GM12865 (cell line): ENCODE results near the gene KRTAP9-1.
"Not testable (repeated sequence)": the region's sequence is repeated elsewhere in the genome, so short reads cannot be mapped to it uniquely, and the experiment has no call there.

Source experiments
- DNase-seq: peaks from one replicate; pipeline ENCODE4 v3.0.0; 2010; ENCODE audit warnings: low read depth
- H3K4me3 ChIP-seq: 2 replicates; pipeline ENCODE4 v1.5.1; 2011; ENCODE audit warnings: mild to moderate bottlenecking, low read depth, low read length, control low read depth
- TF ChIP-seq, protein P1 (sequence below): IDR thresholded peaks from 2 replicates; pipeline ENCODE4 v1.5.1; 2011; ENCODE audit warnings: low read length, control low read depth, low read depth, inconsistent platforms; ENCODE audit not compliant: insufficient read depth; ENCODE audit errors: missing control alignments

The KRTAP9-1 gene

DNA sequence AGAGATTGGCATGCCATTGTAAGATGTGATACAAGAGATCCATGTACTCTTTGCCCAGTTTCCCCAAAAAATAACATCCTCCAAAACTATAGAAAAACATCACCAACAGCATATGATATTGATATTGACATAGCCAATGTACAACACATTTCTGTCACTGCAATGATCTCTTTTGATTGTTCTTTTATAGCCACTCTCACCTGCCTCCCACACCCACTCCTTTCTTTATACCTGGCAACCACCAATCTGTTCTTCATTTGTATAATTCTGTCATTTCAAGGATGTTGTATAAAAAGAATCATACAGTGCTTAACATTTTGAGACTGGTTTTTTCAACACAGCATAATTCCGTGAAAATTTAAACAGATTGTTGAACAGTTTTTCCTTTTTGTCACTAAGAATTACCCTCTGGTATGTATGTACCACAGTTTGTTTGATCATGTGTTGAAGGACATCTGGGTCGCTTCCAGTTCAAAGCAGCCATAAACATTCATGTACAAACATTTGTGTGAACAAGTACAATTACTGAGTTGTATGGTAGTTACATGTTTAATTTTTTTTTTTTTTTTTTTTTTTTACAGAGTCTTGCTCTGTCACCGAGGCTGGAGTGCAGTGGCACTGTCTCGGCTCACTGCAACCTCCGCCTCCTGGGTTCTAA lies 9.9 kb downstream of the KRTAP9-1 start:
- TF ChIP-seq, protein P1, sequence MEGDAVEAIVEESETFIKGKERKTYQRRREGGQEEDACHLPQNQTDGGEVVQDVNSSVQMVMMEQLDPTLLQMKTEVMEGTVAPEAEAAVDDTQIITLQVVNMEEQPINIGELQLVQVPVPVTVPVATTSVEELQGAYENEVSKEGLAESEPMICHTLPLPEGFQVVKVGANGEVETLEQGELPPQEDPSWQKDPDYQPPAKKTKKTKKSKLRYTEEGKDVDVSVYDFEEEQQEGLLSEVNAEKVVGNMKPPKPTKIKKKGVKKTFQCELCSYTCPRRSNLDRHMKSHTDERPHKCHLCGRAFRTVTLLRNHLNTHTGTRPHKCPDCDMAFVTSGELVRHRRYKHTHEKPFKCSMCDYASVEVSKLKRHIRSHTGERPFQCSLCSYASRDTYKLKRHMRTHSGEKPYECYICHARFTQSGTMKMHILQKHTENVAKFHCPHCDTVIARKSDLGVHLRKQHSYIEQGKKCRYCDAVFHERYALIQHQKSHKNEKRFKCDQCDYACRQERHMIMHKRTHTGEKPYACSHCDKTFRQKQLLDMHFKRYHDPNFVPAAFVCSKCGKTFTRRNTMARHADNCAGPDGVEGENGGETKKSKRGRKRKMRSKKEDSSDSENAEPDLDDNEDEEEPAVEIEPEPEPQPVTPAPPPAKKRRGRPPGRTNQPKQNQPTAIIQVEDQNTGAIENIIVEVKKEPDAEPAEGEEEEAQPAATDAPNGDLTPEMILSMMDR = no peak
- H3K4me3 ChIP-seq = no peak overlapping the region

DNA sequence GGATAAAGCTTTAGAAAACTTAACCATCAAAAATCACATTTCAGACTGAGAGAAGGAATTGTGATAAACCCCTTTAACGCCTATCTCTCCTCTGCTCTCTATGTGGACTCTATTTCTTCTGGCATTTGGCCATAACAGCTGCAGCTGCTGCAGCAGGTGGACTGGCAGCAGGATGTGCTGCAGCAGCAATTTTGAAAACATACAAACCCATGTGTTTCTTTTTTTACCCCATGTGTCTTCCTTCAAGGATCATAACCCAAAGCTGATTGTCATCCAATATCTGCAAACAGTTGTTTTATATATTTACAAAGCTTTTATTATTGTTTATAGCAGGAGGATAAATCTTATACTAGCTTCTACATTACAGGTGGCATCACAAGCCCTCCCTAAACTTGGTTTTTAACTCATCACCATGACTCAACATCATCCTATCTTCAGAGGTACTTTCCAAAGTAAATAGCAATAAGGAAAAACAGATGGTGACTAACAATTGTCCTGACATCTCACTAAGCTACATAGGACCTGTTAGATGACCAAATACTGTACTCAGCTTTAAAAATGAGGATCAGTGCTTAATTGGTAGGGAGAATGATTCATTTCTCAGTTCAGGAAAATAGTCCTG lies 22.3 kb downstream of the KRTAP9-1 start:
- DNase-seq = no peak
- H3K4me3 ChIP-seq = no peak overlapping the region
- TF ChIP-seq, protein P1 = no peak

More for the DNA sequence above, 9.9 kb downstream of the KRTAP9-1 start:
- no peak for DNase-seq

DNA sequence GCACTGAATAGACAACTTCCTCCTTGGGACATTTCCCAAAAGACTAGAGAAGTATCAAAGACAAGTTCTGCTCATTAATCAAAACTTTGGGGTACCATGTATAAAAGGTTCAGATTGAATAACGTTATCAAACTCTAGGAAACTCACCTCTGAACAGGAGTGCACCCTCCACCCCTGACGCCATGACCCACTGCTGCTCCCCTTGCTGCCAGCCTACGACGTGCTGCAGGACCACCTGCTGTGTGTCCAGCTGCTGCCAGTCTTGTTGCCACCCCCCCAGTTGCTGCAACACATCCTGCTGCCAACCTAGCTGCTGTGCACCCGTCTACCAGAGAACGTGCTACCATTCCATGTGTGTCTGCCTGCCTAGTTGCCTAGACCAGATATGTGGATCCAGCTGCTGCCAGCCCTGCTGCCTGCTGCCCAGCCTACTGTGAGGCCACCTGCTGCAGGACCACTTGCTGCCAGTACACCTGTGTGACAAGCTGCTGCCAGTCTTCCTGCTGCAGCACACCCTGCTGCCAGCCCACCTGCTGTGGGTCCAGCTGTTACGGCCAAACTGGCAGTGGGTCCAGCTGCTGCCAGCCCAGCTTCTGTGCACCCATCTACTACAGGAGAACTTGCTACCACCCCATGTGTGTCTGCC lies 23.0 kb downstream of the KRTAP9-1 start:
- no peak overlapping the region for H3K4me3 ChIP-seq
- DNase-seq = no peak
- TF ChIP-seq, protein P1 = no peak

- DNase-seq = no peak
- TF ChIP-seq, protein P1 = no peak
- H3K4me3 ChIP-seq = no peak overlapping the region
These were observed 26.0 kb downstream of the KRTAP9-1 start for GRCh38 chr17:41215681-41216080.

DNA sequence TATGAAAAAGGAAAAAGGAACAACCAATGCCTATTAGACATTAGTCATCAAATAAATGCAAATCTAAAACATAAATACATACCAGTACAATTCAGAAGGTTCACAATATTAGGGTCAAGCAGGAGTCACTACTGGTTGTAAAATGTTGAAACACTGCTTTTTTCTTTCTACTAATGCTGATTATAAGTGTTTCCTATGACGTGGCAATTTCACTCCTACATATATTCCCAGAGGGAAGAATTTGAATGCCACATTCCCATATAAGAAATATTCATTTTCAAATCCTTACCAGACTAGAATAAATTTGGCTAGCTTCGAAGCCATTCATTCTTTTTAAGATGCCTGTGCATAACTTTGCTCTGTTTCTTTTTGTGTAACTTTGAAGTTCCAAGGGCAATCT lies 34.1 kb downstream of the KRTAP9-1 start:
- TF ChIP-seq, protein P1 = no peak
- no peak for DNase-seq
- no peak overlapping the region for H3K4me3 ChIP-seq

DNA sequence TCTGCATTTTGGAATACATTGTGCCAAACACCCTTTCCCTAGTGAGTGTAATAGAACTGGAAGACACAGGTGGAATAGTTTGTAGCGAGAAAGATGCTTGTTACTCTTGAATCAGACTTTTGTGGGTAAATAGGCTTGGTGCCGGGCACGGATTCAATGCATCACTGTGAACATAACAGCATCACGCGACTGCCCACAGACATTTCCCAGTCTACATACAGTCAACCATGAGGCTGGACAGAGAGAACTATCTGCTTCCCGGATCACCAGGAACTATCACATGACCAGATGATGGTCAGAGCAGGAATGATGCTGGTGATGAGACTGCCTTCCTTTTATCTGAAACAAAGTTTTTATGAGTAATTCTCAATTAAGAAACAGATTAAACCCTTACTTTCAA lies 36.4 kb downstream of the KRTAP9-1 start:
- no peak for DNase-seq
- TF ChIP-seq, protein P1 = no peak
- no peak overlapping the region for H3K4me3 ChIP-seq

DNA sequence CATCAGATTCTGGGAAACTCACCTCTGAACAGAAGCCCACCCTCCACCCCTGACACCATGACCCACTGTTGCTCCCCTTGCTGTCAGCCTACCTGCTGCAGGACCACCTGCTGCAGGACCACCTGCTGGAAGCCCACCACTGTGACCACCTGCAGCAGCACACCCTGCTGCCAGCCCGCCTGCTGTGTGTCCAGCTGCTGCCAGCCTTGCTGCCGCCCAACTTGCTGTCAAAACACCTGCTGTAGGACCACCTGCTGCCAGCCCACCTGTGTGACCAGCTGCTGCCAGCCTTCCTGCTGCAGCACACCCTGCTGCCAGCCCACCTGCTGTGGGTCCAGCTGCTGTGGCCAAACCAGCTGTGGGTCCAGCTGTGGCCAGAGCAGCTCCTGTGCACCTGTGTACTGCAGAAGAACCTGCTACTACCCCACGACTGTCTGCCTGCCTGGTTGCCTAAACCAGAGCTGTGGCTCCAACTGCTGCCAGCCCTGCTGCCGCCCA lies 37.0 kb downstream of the KRTAP9-1 start, which contains the start of gene KRTAP9-2:
Gene KRTAP9-2 (plus strand): TSS at position 51 of the 498 bp plus-strand sequence. CDS start 7 bp downstream, at position 58.
- not testable (repeated sequence) for H3K4me3 ChIP-seq, DNase-seq
